Loucy (cell line): ENCODE results near the gene FARP1.

Experiments
- EZH2phosphoT487 ChIP-seq: fragments of 200-600 bp; IDR thresholded peaks from 2 replicates; pipeline ENCODE4 v1.6.1; 2018; ENCODE audit warnings: antibody characterized with exemption, mild to moderate bottlenecking, moderate library complexity, borderline replicate concordance
- TF ChIP-seq, protein P1 (sequence below): fragments of 200-600 bp; sonication (generic); conservative IDR thresholded peaks from 2 replicates; pipeline ENCODE4 v1.5.1; 2014; ENCODE audit warnings: mild to moderate bottlenecking, antibody characterized with exemption, low read length

DNA sequence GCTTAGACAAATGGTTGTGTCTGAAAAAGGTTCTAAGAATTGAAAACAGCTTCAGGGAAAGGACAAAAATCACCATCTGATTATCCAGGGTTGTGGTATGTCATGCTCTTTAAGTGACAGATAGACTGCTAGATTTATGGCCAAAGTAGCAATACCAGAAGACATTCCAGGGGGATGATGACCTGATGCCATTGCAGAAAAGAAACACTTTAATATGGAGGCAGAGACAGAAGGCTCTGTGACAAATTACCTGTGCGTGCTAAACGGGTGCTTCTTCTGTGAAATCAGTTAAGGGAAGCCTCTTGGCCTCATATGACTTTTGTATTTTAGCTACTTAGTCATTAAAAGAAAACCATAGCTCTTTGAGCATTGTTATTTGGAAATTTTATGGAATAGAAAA, 178.5 kb downstream of the FARP1 start:
- TF ChIP-seq, protein P1, sequence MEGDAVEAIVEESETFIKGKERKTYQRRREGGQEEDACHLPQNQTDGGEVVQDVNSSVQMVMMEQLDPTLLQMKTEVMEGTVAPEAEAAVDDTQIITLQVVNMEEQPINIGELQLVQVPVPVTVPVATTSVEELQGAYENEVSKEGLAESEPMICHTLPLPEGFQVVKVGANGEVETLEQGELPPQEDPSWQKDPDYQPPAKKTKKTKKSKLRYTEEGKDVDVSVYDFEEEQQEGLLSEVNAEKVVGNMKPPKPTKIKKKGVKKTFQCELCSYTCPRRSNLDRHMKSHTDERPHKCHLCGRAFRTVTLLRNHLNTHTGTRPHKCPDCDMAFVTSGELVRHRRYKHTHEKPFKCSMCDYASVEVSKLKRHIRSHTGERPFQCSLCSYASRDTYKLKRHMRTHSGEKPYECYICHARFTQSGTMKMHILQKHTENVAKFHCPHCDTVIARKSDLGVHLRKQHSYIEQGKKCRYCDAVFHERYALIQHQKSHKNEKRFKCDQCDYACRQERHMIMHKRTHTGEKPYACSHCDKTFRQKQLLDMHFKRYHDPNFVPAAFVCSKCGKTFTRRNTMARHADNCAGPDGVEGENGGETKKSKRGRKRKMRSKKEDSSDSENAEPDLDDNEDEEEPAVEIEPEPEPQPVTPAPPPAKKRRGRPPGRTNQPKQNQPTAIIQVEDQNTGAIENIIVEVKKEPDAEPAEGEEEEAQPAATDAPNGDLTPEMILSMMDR: no peak
- TF ChIP-seq EZH2phosphoT487: no peak
